ENCODE measurements around the gene NOA1.

Gene NOA1

GRCh38 chr4:56977321-56978012 lies at the start of gene NOA1:
TSS of gene NOA1 (minus strand) at chr4:56977606. CDS start at chr4:56977585, 21 bp downstream.
- peak; percentile 97 for FAIRE-seq

GRCh38 chr4:57023104-57023503 lies 45.7 kb upstream of the NOA1 start:
- FAIRE-seq = no peak

GRCh38 chr4:57020467-57021101 lies 43.2 kb upstream of the NOA1 start:
- FAIRE-seq = no peak

- no peak for FAIRE-seq
Observed at GRCh38 chr4:57018980-57019379, 41.6 kb upstream of the NOA1 start.

GRCh38 chr4:57013543-57014120 lies 36.2 kb upstream of the NOA1 start:
- no peak for FAIRE-seq

GRCh38 chr4:56999751-57000150 lies 22.3 kb upstream of the NOA1 start:
- no peak for FAIRE-seq

GRCh38 chr4:56995525-56995924 lies 18.1 kb upstream of the NOA1 start:
- FAIRE-seq = no peak

GRCh38 chr4:56990109-56990905 lies 12.9 kb upstream of the NOA1 start:
- no peak for FAIRE-seq

- FAIRE-seq = no peak
Observed at GRCh38 chr4:56986952-56987351, 9.5 kb upstream of the NOA1 start.

GRCh38 chr4:56986192-56986591 lies 8.8 kb upstream of the NOA1 start:
- no peak for FAIRE-seq

- FAIRE-seq = no peak
Observed at GRCh38 chr4:56981795-56982201, 4.4 kb upstream of the NOA1 start.

GRCh38 chr4:56979421-56980072 lies 2.1 kb upstream of the NOA1 start:
- no peak for FAIRE-seq

- peak; percentile 94 for FAIRE-seq
Observed at GRCh38 chr4:56978750-56979303, 1.4 kb upstream of the NOA1 start, which contains the start of gene POLR2B. TSS of gene POLR2B (plus strand) at chr4:56978896. CDS start at chr4:56978986, 90 bp downstream.

- FAIRE-seq = no peak
Observed at GRCh38 chr4:56976837-56977320, 527 bp downstream of the NOA1 start.

GRCh38 chr4:56976283-56976836 lies 1.0 kb downstream of the NOA1 start:
- no peak for FAIRE-seq

- FAIRE-seq = no peak
Observed at GRCh38 chr4:56973336-56973735, 4.1 kb downstream of the NOA1 start.

- no peak for FAIRE-seq
Observed at GRCh38 chr4:56972809-56973208, 4.6 kb downstream of the NOA1 start.

- no peak for FAIRE-seq
Observed at GRCh38 chr4:56972389-56972788, 5.0 kb downstream of the NOA1 start.

- no peak for FAIRE-seq
Observed at GRCh38 chr4:56971383-56971782, 6.0 kb downstream of the NOA1 start.

GRCh38 chr4:56961107-56961500 lies 16.3 kb downstream of the NOA1 start:
- no peak for FAIRE-seq

GRCh38 chr4:56959100-56959499 lies 18.3 kb downstream of the NOA1 start:
- FAIRE-seq = no peak

- FAIRE-seq = no peak
Observed at GRCh38 chr4:56958111-56958517, 19.3 kb downstream of the NOA1 start.
